ENCODE measurements around the gene PRSS3.
"Not testable (repeated sequence)": the region's sequence is repeated elsewhere in the genome, so short reads cannot be mapped to it uniquely, and the experiment has no call there.

Gene PRSS3

DNA sequence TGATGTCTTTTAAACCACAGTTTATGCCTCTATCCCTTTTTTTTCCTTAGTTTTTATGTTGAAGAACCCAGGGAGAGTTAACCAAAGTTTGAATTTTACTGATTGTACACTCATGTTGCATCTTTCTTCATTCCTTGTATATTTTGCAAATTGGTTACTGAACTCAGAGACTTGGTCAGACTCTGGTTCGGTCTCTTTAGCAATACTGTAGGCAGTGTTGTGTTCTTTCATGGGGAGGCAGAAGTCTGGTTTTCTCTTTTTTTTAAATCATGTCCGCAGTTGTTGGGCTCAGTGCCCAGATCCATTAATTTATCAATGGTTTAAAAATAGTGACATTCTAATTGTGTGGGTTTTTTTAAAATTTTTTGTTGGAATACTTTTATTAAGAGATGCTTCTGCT, 45.0 kb downstream of the PRSS3 start:
- no peak overlapping the region for H3K4me3 ChIP-seq (IDR thresholded peaks at IDR 0.05; ENCODE audit: insufficient read depth, low read depth, low read length)
- H3K4me2 ChIP-seq = no peak overlapping the region
- H2AFZ ChIP-seq (ENCODE audit: low read depth) = no peak overlapping the region
- H3K27ac ChIP-seq = no peak overlapping the region
- H4K20me1 ChIP-seq (ENCODE audit: insufficient read depth) = peaks cover 24% of the 10 kb centered on the region
- no peaks in the 10 kb centered on the region for H3K36me3 ChIP-seq (ENCODE audit: insufficient read depth)
- TF ChIP-seq, protein P1, sequence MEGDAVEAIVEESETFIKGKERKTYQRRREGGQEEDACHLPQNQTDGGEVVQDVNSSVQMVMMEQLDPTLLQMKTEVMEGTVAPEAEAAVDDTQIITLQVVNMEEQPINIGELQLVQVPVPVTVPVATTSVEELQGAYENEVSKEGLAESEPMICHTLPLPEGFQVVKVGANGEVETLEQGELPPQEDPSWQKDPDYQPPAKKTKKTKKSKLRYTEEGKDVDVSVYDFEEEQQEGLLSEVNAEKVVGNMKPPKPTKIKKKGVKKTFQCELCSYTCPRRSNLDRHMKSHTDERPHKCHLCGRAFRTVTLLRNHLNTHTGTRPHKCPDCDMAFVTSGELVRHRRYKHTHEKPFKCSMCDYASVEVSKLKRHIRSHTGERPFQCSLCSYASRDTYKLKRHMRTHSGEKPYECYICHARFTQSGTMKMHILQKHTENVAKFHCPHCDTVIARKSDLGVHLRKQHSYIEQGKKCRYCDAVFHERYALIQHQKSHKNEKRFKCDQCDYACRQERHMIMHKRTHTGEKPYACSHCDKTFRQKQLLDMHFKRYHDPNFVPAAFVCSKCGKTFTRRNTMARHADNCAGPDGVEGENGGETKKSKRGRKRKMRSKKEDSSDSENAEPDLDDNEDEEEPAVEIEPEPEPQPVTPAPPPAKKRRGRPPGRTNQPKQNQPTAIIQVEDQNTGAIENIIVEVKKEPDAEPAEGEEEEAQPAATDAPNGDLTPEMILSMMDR (conservative IDR thresholded peaks at IDR 0.05; ENCODE audit: low read depth, low read length) = no peak
- no peak overlapping the region for H3K9ac ChIP-seq
- peaks cover 95% of the 10 kb centered on the region for H3K79me2 ChIP-seq (ENCODE audit: insufficient read depth, low read depth)
- peaks cover 39% of the 10 kb centered on the region for H3K4me1 ChIP-seq (ENCODE audit: low read depth, poor library complexity, severe bottlenecking)
- no peaks in the 10 kb centered on the region for H3K27me3 ChIP-seq (ENCODE audit: insufficient read depth, low read depth)

DNA sequence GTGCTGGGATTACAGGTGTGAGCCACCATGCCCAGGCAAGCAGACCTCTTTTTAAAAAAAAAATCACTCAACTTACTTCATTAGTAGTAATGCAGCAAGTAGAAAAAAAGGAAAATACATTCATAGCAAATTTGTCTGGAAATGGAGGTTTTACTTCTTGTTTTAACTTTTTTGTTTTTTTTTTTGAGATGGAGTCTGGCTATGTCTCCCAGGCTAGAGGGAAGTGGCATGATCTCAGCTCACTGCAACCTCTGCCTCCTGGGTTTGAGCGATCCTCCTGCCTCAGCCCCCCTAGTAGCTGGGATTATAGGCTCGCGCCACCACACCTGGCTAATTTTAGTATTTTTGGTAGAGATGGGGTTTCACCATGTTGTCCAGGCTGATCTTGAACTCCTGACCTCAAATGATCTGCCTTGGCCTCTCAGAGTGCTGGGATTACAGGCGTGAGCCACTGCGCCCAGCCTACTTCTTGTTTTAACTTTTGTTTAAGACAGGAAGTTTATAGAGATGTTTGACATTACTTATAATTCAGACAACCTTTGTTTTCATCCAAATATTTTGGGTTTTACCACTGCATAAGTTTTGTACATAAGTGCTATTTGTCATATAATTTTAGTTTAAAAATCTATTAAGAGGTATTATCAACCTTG, 48.1 kb downstream of the PRSS3 start:
- no peak overlapping the region for H2AFZ ChIP-seq (ENCODE audit: low read depth)
- H3K4me1 ChIP-seq (ENCODE audit: low read depth, poor library complexity, severe bottlenecking) = peaks cover 19% of the 10 kb centered on the region
- peaks cover 97% of the 10 kb centered on the region for H3K79me2 ChIP-seq (ENCODE audit: insufficient read depth, low read depth)
- H3K4me3 ChIP-seq (IDR thresholded peaks at IDR 0.05; ENCODE audit: insufficient read depth, low read depth, low read length) = no peak overlapping the region
- no peak overlapping the region for H3K9ac ChIP-seq
- no peak overlapping the region for H3K27ac ChIP-seq
- no peak overlapping the region for H3K4me2 ChIP-seq
- no peaks in the 10 kb centered on the region for H3K27me3 ChIP-seq (ENCODE audit: insufficient read depth, low read depth)
- H3K36me3 ChIP-seq (ENCODE audit: insufficient read depth) = no peaks in the 10 kb centered on the region
- TF ChIP-seq, protein P1 (conservative IDR thresholded peaks at IDR 0.05; ENCODE audit: low read depth, low read length) = no peak
- peaks cover 21% of the 10 kb centered on the region for H4K20me1 ChIP-seq (ENCODE audit: insufficient read depth)

DNA sequence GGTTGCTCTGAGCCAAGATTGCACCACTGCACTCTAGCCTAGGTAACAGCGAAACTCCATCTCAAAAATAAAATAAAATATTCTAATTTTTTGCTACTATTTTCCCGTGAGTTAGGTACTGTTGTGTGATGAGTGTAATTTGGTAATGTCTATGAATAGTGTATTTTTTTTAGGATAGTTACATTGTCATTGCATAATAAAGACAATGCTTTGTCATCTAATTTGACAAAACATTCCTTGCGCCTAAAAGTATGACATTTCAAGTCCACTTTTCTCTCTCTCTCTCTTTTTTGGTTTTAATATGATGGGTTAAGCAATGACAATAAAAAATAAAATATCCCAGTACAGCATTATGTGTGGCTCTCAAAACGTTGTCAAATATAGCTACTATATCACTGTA, 50.9 kb downstream of the PRSS3 start:
- Histone ChIP-seq H3K4me1 (ENCODE audit: low read depth, poor library complexity, severe bottlenecking) (peaks cover 20% of the 10 kb centered on the region), H3K27me3 (ENCODE audit: insufficient read depth, low read depth) (no peaks in the 10 kb centered on the region), H3K4me2 (no peak overlapping the region), H3K79me2 (ENCODE audit: insufficient read depth, low read depth) (peaks cover 85% of the 10 kb centered on the region), H3K9ac (no peak overlapping the region), H4K20me1 (ENCODE audit: insufficient read depth) (peaks cover 13% of the 10 kb centered on the region; the same call in 1 of the 2 replicates), H3K27ac (no peak overlapping the region), H2AFZ (ENCODE audit: low read depth) (no peak overlapping the region), H3K4me3 (IDR thresholded peaks at IDR 0.05; ENCODE audit: insufficient read depth, low read depth, low read length) (no peak overlapping the region), H3K36me3 (ENCODE audit: insufficient read depth) (no peaks in the 10 kb centered on the region)
- TF ChIP-seq, protein P1 (conservative IDR thresholded peaks at IDR 0.05; ENCODE audit: low read depth, low read length) = no peak

DNA sequence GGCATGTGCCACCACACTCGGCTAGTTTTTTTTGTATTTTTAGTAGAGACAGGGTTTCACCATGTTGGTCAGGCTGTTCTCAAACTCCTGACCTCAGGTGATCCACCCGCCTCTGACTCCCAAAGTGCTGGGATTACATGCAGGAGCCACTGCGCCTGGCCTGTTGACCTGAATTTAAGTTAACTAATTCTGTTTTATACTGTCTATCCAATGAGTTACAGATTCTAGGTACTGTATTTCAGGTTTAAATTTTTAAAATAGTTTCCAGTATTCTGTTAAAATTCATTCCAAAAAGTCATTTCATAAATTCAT, 52.5 kb downstream of the PRSS3 start:
- not testable (repeated sequence) for H3K9ac ChIP-seq; H3K36me3 ChIP-seq (ENCODE audit: insufficient read depth); H3K4me3 ChIP-seq (IDR thresholded peaks at IDR 0.05; ENCODE audit: insufficient read depth, low read depth, low read length); H3K27ac ChIP-seq; H3K4me2 ChIP-seq; H2AFZ ChIP-seq (ENCODE audit: low read depth); H3K27me3 ChIP-seq (ENCODE audit: insufficient read depth, low read depth)
- peaks cover 13% of the 10 kb centered on the region; the same call in 1 of the 2 replicates for H4K20me1 ChIP-seq (ENCODE audit: insufficient read depth)
- H3K4me1 ChIP-seq (ENCODE audit: low read depth, poor library complexity, severe bottlenecking) = peaks cover 26% of the 10 kb centered on the region
- H3K79me2 ChIP-seq (ENCODE audit: insufficient read depth, low read depth) = peaks cover 78% of the 10 kb centered on the region

Data from KMS-11 (cell line).